HFF-Myc (cell line): ENCODE measurements around the gene SP110.
"Not testable (repeated sequence)": the region's sequence is repeated elsewhere in the genome, so short reads cannot be mapped to it uniquely, and the experiment has no call there.

Experiments
- DNase-seq: peaks from one replicate; pipeline ENCODE4 v3.0.0-alpha.2; 2011; ENCODE audit warnings: low read depth; ENCODE audit errors: extremely low read depth
- H3K4me3 ChIP-seq: replicated peaks from 2 replicates; pipeline ENCODE4 v1.5.1; 2011; ENCODE audit warnings: low read depth, mild to moderate bottlenecking, control low read depth, low read length
- CTCF ChIP-seq: IDR thresholded peaks from 2 replicates; pipeline ENCODE4 v1.5.1; 2012; ENCODE audit warnings: mild to moderate bottlenecking, low read depth, low read length, control low read depth; ENCODE audit errors: missing control alignments

Gene SP110

GRCh38 chr2:230226051-230226551 is 6.3 kb upstream of the SP110 start:
- no peak for DNase-seq
- no peak overlapping the region for H3K4me3 ChIP-seq
- TF ChIP-seq CTCF, result no peak

GRCh38 chr2:230225486-230225885 is 5.7 kb upstream of the SP110 start, which contains the start of gene SP140:
Gene SP140, plus strand, starts transcription at chr2:230225736. Its CDS starts 109 bp downstream, at chr2:230225845.
- no peak within 1 kb of the TSS for H3K4me3 ChIP-seq
- no peak for DNase-seq
- TF ChIP-seq CTCF, result no peak

- no peak overlapping the region for H3K4me3 ChIP-seq
- no peak for DNase-seq
- no peak for TF ChIP-seq CTCF
These were observed 4.7 kb upstream of the SP110 start for GRCh38 chr2:230224458-230224857.

GRCh38 chr2:230222829-230223228 is 3.0 kb upstream of the SP110 start:
- not testable (repeated sequence) for DNase-seq

GRCh38 chr2:230221493-230221892 is 1.7 kb upstream of the SP110 start:
- no peak for TF ChIP-seq CTCF
- no peak for DNase-seq
- H3K4me3 ChIP-seq, result no peak overlapping the region

More at GRCh38 chr2:230222829-230223228, 3.0 kb upstream of the SP110 start:
- not testable (repeated sequence) for H3K4me3 ChIP-seq

GRCh38 chr2:230220347-230220969 is 674 bp upstream of the SP110 start:
- TF ChIP-seq CTCF, result no peak
- peak overlapping the region; percentile 60 for H3K4me3 ChIP-seq
- DNase-seq, result no peak

GRCh38 chr2:230218421-230218820 is 1.4 kb downstream of the SP110 start:
- TF ChIP-seq CTCF, result no peak
- H3K4me3 ChIP-seq, result no peak overlapping the region
- DNase-seq, result no peak
